ENCODE results near the gene DCDC1. TPM values are rescaled to one million over a fixed set of nuclear protein-coding genes. Genes with fewer than 3 reads are reported as not detected.
"Not testable (repeated sequence)": the region's sequence is repeated elsewhere in the genome, so short reads cannot be mapped to it uniquely, and the experiment has no call there.

The DCDC1 gene
- polyA plus RNA-seq, 6 donors from 2014 or later, result not detected

DNA sequence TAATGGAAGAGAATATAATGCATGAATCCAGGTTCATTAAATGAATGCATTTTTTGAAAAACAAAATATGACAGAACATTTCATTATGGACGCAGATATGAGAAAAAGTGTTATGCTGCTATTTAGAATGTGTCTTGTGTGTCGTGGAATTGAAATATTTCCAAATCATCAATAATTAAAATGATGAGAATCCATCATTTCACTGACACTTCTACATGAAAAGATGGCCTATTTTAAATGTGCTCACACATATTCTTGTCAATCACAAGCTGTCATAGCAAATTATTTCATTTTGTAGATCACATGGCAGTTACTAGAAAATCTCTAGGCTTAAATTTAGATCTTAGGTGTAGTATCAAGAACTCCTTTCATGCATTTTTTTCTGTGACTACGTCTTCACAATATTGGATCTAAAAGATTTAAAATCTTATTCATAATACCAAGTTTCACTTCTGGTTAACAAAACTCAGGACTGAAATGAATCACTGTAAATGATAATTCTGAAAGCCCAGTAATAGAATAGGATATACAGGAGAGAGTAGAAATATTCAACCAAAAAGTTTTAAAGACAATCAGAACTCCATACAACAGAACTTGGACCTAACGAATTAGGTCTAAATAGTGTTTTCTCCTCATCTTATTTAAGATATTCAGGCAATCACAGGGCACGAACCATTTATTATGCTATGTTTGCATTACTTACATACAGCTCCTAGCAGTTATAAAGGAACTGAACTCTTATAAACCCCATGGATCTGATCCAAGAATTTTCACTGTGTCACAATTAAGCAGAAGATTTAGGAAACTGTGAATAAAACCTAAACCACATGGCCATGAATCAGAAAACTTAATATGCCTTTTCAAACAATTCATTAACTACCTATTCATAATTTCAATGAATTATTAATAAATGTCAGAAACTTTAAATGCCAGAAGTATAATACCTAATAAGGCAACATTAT, 67.7 kb downstream of the DCDC1 start:
- DNase-seq (no peak), ATAC-seq (ENCODE audit: low read depth in 2 of 2) (no peak)
- no peak overlapping the region for H3K27ac Mint-ChIP-seq
- H3K27me3 Mint-ChIP-seq, result peaks cover 0 to 4% (median 0%) of the 10 kb centered on the region in 3 donors
- no peaks in the 10 kb centered on the region for H3K4me1 Mint-ChIP-seq
- H3K36me3 Mint-ChIP-seq, result no peaks in the 10 kb centered on the region
- H3K9me3 Mint-ChIP-seq, result no peaks in the 10 kb centered on the region
- no peak overlapping the region for H3K4me3 Mint-ChIP-seq

DNA sequence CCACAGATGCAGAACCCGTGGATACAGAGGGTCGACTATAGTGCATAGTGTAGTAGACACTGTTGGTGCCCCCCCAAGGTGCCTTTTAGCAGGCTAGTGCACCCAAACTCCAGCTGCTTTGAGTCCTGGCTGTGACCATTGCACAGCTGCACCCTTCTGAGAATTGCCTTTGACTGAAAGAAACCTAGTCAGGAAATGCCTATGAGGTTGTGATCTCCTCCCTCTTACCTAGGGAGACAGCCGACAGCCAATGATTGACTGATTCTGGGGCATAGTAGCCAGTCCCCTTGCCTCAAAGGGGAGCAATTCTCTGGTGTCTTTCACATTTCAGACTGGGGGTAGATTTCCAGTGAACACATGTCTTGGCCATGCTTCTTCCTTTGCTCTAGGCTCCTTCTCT, 74.2 kb downstream of the DCDC1 start:
- ATAC-seq (ENCODE audit: low read depth in 2 of 2), result no peak
- H3K4me1 Mint-ChIP-seq, result no peaks in the 10 kb centered on the region
- H3K36me3 Mint-ChIP-seq, result no peaks in the 10 kb centered on the region
- H3K27me3 Mint-ChIP-seq, result peaks cover 0 to 18% (median 0%) of the 10 kb centered on the region in 3 donors
- DNase-seq, result no peak
- H3K27ac Mint-ChIP-seq, result no peak overlapping the region
- H3K9me3 Mint-ChIP-seq, result no peaks in the 10 kb centered on the region
- no peak overlapping the region for H3K4me3 Mint-ChIP-seq

DNA sequence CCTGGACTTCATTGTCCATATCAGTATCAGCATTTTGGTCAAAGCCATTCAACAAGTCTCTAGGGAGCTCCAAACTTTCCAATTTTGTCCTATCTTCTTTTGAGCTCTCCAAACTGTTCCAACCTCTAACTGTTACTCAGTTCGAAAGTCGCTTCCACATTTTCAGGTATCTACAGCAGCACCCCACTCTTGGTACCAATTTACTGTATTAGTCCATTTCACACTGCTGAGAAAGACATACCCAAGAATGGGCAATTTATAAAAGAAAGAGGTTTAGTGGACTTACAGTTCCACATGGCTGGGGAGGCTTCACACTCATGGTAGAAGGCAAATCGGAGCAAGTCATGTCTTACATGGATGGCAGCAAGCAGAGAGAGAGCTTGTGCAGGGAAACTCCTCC, 96.0 kb downstream of the DCDC1 start:
- Mint-ChIP-seq H3K36me3 (peaks cover 0 to 12% of the 10 kb centered on the region in 2 donors), H3K9me3 (peaks cover 19 to 44% (median 27%) of the 10 kb centered on the region in 7 donors)
- not testable (repeated sequence) for DNase-seq; H3K4me1 Mint-ChIP-seq; ATAC-seq (ENCODE audit: low read depth in 2 of 2); H3K27ac Mint-ChIP-seq; H3K4me3 Mint-ChIP-seq; H3K27me3 Mint-ChIP-seq

DNA sequence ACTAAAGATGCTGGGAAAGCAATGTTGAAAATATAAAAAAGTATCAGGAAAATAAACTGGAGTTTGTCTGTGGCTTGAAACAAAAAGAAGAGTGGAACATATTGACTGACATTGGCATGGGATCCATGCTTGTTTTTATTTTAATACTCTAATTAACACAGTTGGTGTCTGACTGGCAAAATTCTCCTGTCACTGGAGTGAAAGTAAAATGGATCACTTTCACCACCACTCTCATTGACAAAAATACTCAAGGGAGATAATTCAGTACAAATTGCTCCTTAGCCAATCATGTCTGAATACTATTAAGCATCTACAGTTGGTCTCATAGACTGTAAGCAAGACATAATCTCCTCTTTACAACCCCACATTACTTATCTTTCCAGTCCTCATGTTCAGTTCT, 101.8 kb downstream of the DCDC1 start:
- no peak for DNase-seq
- Mint-ChIP-seq H3K27ac (no peak overlapping the region), H3K27me3 (no peaks in the 10 kb centered on the region), H3K4me1 (no peaks in the 10 kb centered on the region), H3K4me3 (no peak overlapping the region), H3K36me3 (no peaks in the 10 kb centered on the region), H3K9me3 (peaks cover 7 to 23% (median 14%) of the 10 kb centered on the region in 7 donors)
- ATAC-seq (ENCODE audit: low read depth in 2 of 2), result no peak

DNA sequence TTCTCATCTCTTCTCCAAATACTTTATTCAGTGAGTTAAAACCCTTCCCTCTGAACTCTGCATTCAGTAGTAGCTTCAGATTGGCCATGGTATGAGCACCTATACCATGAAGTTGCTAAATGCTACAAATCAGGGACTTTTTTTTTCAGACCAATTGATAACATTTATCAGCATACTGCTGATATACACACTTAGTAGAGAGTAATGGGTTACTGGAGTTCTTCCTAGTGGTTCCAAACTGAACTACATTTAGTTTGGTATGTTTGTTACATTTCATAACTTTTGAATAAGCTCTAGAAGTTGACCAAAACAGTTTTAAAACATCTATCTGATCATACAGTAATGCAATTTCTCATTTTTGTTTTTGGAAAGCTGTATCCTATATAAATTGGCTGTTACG, 104.7 kb downstream of the DCDC1 start:
- Mint-ChIP-seq H3K9me3 (peaks cover 0 to 2% (median 0%) of the 10 kb centered on the region in 7 donors), H3K27me3 (no peaks in the 10 kb centered on the region), H3K4me1 (no peaks in the 10 kb centered on the region), H3K36me3 (no peaks in the 10 kb centered on the region), H3K4me3 (no peak overlapping the region), H3K27ac (no peak overlapping the region)
- DNase-seq, result no peak
- ATAC-seq (ENCODE audit: low read depth in 2 of 2), result no peak

DNA sequence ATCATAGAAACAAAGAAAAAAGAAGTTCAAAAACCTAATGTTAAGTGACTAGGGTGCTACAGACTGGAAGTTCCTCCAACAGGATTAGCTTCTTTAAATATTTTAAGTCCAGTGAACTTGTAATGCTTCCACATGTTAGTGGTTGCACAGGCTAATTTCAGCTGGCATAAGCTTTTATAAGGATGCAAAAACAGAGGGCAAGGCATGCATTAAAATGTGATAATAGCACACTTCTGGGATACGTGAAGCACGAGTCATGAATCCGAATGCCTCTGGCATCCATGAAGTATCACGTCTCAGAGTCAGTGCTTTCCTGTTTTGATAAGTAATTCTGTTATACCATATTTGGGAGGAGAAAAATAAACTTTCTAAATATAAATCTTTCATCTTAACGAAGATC, 106.8 kb downstream of the DCDC1 start:
- H3K27ac Mint-ChIP-seq, result no peak overlapping the region
- ATAC-seq (ENCODE audit: low read depth in 2 of 2), result no peak
- H3K4me3 Mint-ChIP-seq, result no peak overlapping the region
- H3K36me3 Mint-ChIP-seq, result no peaks in the 10 kb centered on the region
- DNase-seq, result no peak
- H3K4me1 Mint-ChIP-seq, result no peaks in the 10 kb centered on the region
- no peaks in the 10 kb centered on the region for H3K27me3 Mint-ChIP-seq
- H3K9me3 Mint-ChIP-seq, result peaks cover 0 to 2% (median 0%) of the 10 kb centered on the region in 7 donors

DNA sequence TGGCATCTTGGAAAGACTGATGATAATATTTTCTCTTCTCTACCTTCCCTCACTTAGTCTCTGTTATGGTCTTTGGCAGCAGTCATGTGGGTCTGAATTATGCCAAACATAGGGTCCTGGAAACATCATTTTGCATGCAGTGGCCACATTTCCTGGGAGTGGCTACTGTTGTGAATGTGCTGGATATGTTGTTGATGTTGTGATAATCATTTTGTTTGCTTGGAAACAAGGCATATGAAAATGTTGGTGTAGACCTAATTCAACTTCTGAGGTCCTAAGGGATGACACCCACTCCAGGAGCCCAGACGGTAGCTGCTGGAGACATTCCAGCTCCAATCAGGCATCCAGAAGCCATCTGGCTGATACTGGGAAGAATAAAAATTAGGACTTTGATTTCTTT, 109.7 kb downstream of the DCDC1 start:
- Mint-ChIP-seq H3K27me3 (peaks cover 0 to 2% (median 0%) of the 10 kb centered on the region in 3 donors), H3K4me1 (no peaks in the 10 kb centered on the region), H3K36me3 (no peaks in the 10 kb centered on the region), H3K9me3 (peaks cover 0 to 2% (median 0%) of the 10 kb centered on the region in 7 donors), H3K27ac (peak overlapping the region in 1 of 6 donors; percentile 40), H3K4me3 (no peak overlapping the region)
- ATAC-seq (ENCODE audit: low read depth in 2 of 2) (no peak), DNase-seq (no peak)

DNA sequence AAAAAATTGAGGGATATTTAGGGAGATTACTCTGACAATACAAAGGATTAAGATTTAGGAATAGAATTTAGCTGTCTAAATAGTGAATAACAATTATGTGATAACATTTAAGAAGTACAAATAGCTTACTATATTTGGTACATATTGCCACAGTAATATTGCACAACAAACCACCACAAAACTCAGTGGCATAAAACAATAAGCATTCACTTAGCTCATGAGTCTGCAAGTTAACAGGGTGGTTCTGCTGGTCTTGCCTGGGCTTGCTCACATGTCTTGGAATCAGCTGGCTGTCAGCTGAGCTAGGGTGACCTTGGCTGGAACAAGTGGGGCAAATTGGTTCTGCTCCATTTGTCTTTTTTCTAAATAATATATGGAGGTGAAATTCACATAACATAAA, 115.1 kb downstream of the DCDC1 start:
- ATAC-seq (ENCODE audit: low read depth in 2 of 2) (no peak), DNase-seq (no peak)
- Mint-ChIP-seq H3K36me3 (no peaks in the 10 kb centered on the region), H3K9me3 (no peaks in the 10 kb centered on the region), H3K4me1 (no peaks in the 10 kb centered on the region), H3K4me3 (no peak overlapping the region), H3K27me3 (peaks cover 4 to 8% (median 6%) of the 10 kb centered on the region in 3 donors), H3K27ac (no peak overlapping the region)

DNA sequence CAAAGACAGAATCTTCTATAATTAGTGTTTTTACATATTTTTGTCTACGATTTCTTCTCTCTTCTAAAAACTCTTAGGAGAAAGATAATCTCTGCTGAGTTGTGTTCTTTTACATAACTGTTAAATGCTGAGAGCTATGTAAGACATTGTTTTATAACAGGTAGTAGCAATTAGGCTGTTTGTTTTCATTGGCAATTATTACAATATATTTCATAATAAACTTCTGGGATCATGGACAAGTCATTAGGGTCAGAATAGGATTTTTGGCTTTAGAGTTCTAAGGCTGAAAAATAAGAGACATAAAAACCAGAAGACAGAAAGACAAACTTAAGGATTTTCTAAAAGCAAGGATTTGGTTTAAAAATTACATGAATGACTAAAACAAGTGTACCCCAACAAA, 120.8 kb downstream of the DCDC1 start:
- ATAC-seq (ENCODE audit: low read depth in 2 of 2) (no peak), DNase-seq (no peak)
- Mint-ChIP-seq H3K4me3 (no peak overlapping the region), H3K27ac (no peak overlapping the region), H3K4me1 (no peaks in the 10 kb centered on the region), H3K9me3 (no peaks in the 10 kb centered on the region), H3K27me3 (peaks cover 4 to 6% (median 6%) of the 10 kb centered on the region in 3 donors), H3K36me3 (no peaks in the 10 kb centered on the region)

DNA sequence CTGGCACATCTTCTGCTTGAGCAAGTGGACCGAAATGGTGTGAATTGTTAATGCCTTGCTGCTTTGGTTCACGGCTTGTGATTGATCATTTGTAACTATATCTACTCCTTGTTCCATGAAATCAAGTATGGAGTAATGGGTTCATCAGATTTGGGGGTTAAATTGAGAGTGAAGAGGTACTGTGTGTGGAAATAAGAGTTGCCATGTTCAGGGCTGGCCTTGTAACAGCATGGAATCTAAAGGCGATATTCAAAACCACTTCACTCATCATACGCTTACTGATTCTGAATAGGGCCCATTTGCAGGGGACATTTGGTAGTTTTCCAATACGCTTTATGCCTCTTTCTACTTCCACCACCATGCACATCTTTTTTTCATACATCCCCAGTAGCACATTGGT, 122.2 kb downstream of the DCDC1 start:
- H3K36me3 Mint-ChIP-seq, result no peaks in the 10 kb centered on the region
- no peak for DNase-seq
- ATAC-seq (ENCODE audit: low read depth in 2 of 2), result no peak
- peaks cover 1 to 6% (median 4%) of the 10 kb centered on the region in 3 donors for H3K27me3 Mint-ChIP-seq
- H3K27ac Mint-ChIP-seq, result no peak overlapping the region
- no peaks in the 10 kb centered on the region for H3K4me1 Mint-ChIP-seq
- no peaks in the 10 kb centered on the region for H3K9me3 Mint-ChIP-seq
- no peak overlapping the region for H3K4me3 Mint-ChIP-seq

DNA sequence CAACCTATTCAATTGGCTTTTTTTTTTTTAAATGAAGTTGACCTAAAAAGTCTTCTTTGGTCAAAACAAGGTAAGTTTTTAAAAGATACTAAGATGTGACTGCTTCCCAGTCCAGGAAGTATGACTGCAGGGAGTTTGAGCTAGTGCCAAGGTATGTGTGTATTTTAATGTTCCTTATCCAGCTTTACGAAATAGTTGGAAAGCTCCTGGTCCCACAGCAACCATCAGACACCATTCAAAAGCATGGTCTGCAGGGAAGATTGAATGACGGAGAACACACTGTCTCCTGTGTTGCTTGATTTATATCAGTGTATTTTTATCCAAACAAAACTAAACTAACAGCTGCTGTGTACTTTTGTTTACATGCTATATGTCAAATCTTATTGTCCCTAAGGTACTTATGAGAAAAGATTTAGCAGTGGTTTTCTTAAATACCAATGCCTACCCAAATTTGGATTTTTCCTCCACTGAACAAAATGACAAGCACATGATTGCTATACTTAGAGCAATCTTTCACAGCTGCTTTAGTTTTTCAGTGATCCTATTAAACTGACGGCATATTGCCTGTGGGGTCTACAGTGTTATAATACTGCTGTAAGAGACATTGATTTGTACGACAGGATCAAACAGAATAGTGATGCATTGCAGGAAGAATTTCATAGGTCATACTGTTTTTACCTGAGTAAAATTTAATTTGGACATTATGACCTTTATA, 122.9 kb downstream of the DCDC1 start:
- DNase-seq (no peak), ATAC-seq (ENCODE audit: low read depth in 2 of 2) (no peak)
- H3K27me3 Mint-ChIP-seq, result peaks cover 0 to 6% (median 4%) of the 10 kb centered on the region in 3 donors
- H3K4me1 Mint-ChIP-seq, result no peaks in the 10 kb centered on the region
- H3K36me3 Mint-ChIP-seq, result no peaks in the 10 kb centered on the region
- no peak overlapping the region for H3K4me3 Mint-ChIP-seq
- H3K9me3 Mint-ChIP-seq, result no peaks in the 10 kb centered on the region
- no peak overlapping the region for H3K27ac Mint-ChIP-seq

DNA sequence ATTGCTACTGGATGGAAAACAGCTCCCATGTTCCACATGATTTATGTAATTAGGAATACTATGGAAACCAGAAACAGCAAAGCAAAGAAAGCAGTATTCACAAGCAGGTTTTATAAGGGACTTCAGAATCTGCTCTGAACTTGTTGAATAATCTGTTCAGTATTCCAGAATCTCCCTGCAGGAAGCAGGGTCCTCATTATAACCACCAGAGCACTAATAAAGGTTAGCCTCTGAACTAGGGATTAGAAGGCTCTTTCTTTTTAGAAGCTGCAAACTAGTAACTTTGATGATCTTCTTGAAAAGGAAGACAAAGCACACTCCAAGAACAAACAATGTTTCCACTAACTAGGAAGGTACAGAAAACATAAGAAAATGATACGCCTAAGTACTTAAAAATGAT, 125.8 kb downstream of the DCDC1 start:
- Mint-ChIP-seq H3K36me3 (no peaks in the 10 kb centered on the region), H3K27me3 (no peaks in the 10 kb centered on the region), H3K4me3 (no peak overlapping the region), H3K27ac (no peak overlapping the region), H3K4me1 (no peaks in the 10 kb centered on the region), H3K9me3 (no peaks in the 10 kb centered on the region)
- ATAC-seq (ENCODE audit: low read depth in 2 of 2), result no peak
- no peak for DNase-seq

DNA sequence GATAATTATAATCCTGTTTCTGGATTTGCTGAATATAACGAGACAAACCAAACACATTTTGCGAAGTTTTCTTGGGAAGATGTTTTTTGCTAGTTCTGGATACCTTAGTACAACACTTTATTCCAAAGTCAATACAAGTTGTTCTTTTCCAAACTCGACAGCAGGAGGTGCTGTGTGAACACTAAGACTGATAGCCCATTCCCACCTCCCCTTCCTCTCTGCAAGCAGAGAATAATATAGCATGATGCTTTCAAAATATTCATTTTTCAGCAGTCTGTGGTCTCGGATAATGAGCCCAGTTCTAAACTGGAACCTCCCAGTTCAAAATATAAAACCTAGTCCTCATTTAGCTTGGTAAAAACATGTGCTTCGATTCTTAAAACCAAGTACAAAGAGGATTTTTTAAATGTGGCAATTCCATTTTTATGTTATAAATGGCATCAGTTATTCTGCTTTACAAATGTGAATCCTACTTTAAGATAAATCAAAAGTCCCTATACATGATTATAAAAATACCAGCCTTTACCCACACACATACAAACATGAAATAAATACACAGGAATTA, 129.1 kb downstream of the DCDC1 start:
- no peak for ATAC-seq (ENCODE audit: low read depth in 2 of 2)
- Mint-ChIP-seq H3K4me1 (no peaks in the 10 kb centered on the region), H3K27me3 (no peaks in the 10 kb centered on the region), H3K27ac (no peak overlapping the region), H3K9me3 (no peaks in the 10 kb centered on the region), H3K36me3 (no peaks in the 10 kb centered on the region), H3K4me3 (no peak overlapping the region)
- DNase-seq, result no peak
